HCT116 (cell line): ENCODE results near the gene S1PR3. TPM values are rescaled to one million over a fixed set of nuclear protein-coding genes. Genes with fewer than 3 reads are reported as not detected.

ENCODE experiments used
- ATAC-seq: fragments of 200-7000 bp; cut with Tn5 transposase; 2 replicates; pipeline ENCODE4 v1.9.1; 2020; ENCODE audit warnings: mild to moderate bottlenecking, moderate library complexity
- BruUV-seq: library from RNA; stranded (reverse); fragments of 400-500 nt; replicated peaks from 2 replicates; lab custom pipeline; 2021; lab: Mats Ljungman, UMichigan
- CTCF ChIA-PET: fragments of 300-600 bp; sonication (Branson Sonifier 250); formaldehyde crosslinking; loops from one replicate; lab custom pipeline; 2021; ENCODE audit warnings: antibody characterized with exemption; lab: Charles Lee
- POLR2A ChIA-PET: fragments of 300-600, 350-600 bp; sonication (Branson Sonifier 250); formaldehyde crosslinking; loops from one replicate; lab custom pipeline; 2021; ENCODE audit warnings: antibody characterized with exemption; lab: Charles Lee
- RAD21 ChIA-PET, 2 experiments: fragments of 300-600 bp; sonication (Branson Sonifier 250); formaldehyde crosslinking; loops; one replicate each; lab custom pipeline; 2023; ENCODE audit warnings: low total read pairs in 2 of 2; ENCODE audit not compliant: uncharacterized antibody in 2 of 2, unreplicated experiment in 2 of 2, low non-redundant PET in 1 of 2; lab: Charles Lee
- DNase-seq: peaks from one replicate; pipeline ENCODE4 v3.0.0-alpha.2; 2010; ENCODE audit warnings: low read depth, low spot score
- H2AFZ ChIP-seq: fragments of 200-600 bp; shearing (Covaris generic), sonication (generic); 2 replicates; pipeline ENCODE4 v1.6.1; 2017; ENCODE audit warnings: low read depth, mixed run types, mixed read lengths, antibody characterized with exemption, low read length; ENCODE audit not compliant: poor library complexity, severe bottlenecking
- H3K27ac ChIP-seq: 2 replicates; pipeline ENCODE4 v1.5.1; 2012; ENCODE audit warnings: low read depth, low read length
- H3K27me3 ChIP-seq: fragments of 200-600 bp; sonication (generic); 2 replicates; pipeline ENCODE4 v1.6.1; 2016; ENCODE audit warnings: mixed run types, low read length, mixed read lengths; ENCODE audit not compliant: insufficient read depth
- H3K36me3 ChIP-seq, 2 experiments: fragments of 200-500 bp in 1 of 2; fragments of 200-600 bp in 1 of 2; sonication (Bioruptor generic) in 1 of 2; sonication (generic) in 1 of 2; 2 replicates each; pipeline versions ENCODE4 v1.5.1 to v1.6.1; 2014 to 2016; ENCODE audit warnings: low read length in 2 of 2, inconsistent platforms in 1 of 2, mixed read lengths in 1 of 2, mixed run types in 1 of 2; ENCODE audit not compliant: insufficient read depth in 2 of 2, control insufficient read depth in 1 of 2
- H3K4me1 ChIP-seq, 2 experiments: fragments of 200-600 bp in 1 of 2; sonication (generic) in 1 of 2; 2 replicates each; pipeline versions ENCODE4 v1.5.1 to v1.6.1; 2012 to 2017; ENCODE audit warnings: low read length in 2 of 2, inconsistent platforms in 1 of 2, mild to moderate bottlenecking in 1 of 2, mixed read lengths in 1 of 2, mixed run types in 1 of 2, moderate library complexity in 1 of 2; ENCODE audit not compliant: insufficient read depth in 2 of 2, control insufficient read depth in 1 of 2
- H3K4me2 ChIP-seq: fragments of 200-600 bp; sonication (generic); 2 replicates; pipeline ENCODE4 v1.6.1; 2017; ENCODE audit warnings: mixed run types, low read length, mixed read lengths
- H3K4me3 ChIP-seq, 2 experiments: fragments of 200-600 bp in 1 of 2; sonication (generic) in 1 of 2; replicated peaks in 1 of 2; 2 replicates each; pipeline ENCODE4 v1.5.1; 2011 to 2016; ENCODE audit warnings: low read length in 2 of 2, control low read depth in 1 of 2, low read depth in 1 of 2, mild to moderate bottlenecking in 1 of 2, mixed read lengths in 1 of 2, mixed run types in 1 of 2
- H3K79me2 ChIP-seq: fragments of 200-600 bp; sonication (generic); 2 replicates; pipeline ENCODE4 v1.6.1; 2017; ENCODE audit warnings: mild to moderate bottlenecking, mixed run types, low read length, moderate library complexity, mixed read lengths; ENCODE audit not compliant: insufficient read depth
- H3K9ac ChIP-seq: fragments of 200-600 bp; sonication (generic); 2 replicates; pipeline ENCODE4 v1.6.1; 2016; ENCODE audit warnings: low read length, mixed read lengths
- H3K9me2 ChIP-seq: fragments of 200-600 bp; sonication (generic), shearing (Covaris generic); 2 replicates; pipeline ENCODE4 v1.6.1; 2017; ENCODE audit warnings: mixed run types, mild to moderate bottlenecking, moderate library complexity; ENCODE audit not compliant: insufficient read depth
- H3K9me3 ChIP-seq, 2 experiments: fragments of 200-500 bp in 1 of 2; fragments of 200-600 bp in 1 of 2; sonication (Bioruptor generic) in 1 of 2; sonication (generic) in 1 of 2; 2 replicates each; pipeline ENCODE4 v1.6.1; 2014 to 2017; ENCODE audit warnings: low read length in 2 of 2, mixed read lengths in 2 of 2, inconsistent platforms in 1 of 2, low read depth in 1 of 2, mild to moderate bottlenecking in 1 of 2, mixed run types in 1 of 2, moderate library complexity in 1 of 2; ENCODE audit not compliant: control insufficient read depth in 1 of 2, insufficient read depth in 1 of 2
- H4K20me1 ChIP-seq: fragments of 200-600 bp; sonication (generic), shearing (Covaris generic); 2 replicates; pipeline ENCODE4 v1.6.1; 2017; ENCODE audit warnings: mixed run types, mild to moderate bottlenecking, moderate library complexity; ENCODE audit not compliant: insufficient read depth
- EGR1 ChIP-seq: IDR thresholded peaks from 2 replicates; pipeline ENCODE4 v1.6.1; 2012; ENCODE audit warnings: low read depth
- ELF1 ChIP-seq: IDR thresholded peaks from 2 replicates; pipeline ENCODE4 v1.6.1; 2012; ENCODE audit warnings: low read depth, borderline replicate concordance
- EZH2phosphoT487 ChIP-seq: fragments of 200-600 bp; IDR thresholded peaks from 2 replicates; pipeline ENCODE4 v1.6.1; 2018; ENCODE audit warnings: antibody characterized with exemption, borderline replicate concordance
- FOSL1 ChIP-seq: IDR thresholded peaks from 2 replicates; pipeline ENCODE4 v1.6.1; 2012; ENCODE audit warnings: low read depth
- JUND ChIP-seq: IDR thresholded peaks from 2 replicates; pipeline ENCODE4 v1.6.1; 2012
- MAX ChIP-seq: IDR thresholded peaks from 2 replicates; pipeline ENCODE4 v1.6.1; 2012
- POLR2AphosphoS5 ChIP-seq: IDR thresholded peaks from 2 replicates; pipeline ENCODE4 v1.6.1; 2011; ENCODE audit warnings: mild to moderate bottlenecking, low read depth, low read length, moderate library complexity
- SIN3A ChIP-seq: IDR thresholded peaks from 2 replicates; pipeline ENCODE4 v1.6.1; 2012; ENCODE audit warnings: low read depth
- SP1 ChIP-seq: IDR thresholded peaks from 2 replicates; pipeline ENCODE4 v1.6.1; 2012; ENCODE audit warnings: low read depth
- TCF7L2 ChIP-seq: IDR thresholded peaks from 2 replicates; pipeline ENCODE4 v1.7.0; 2011; ENCODE audit warnings: borderline replicate concordance, inconsistent platforms; ENCODE audit not compliant: insufficient read depth, insufficient read length; ENCODE audit errors: extremely low read depth
- YY1 ChIP-seq: IDR thresholded peaks from 2 replicates; pipeline ENCODE4 v1.6.1; 2011; ENCODE audit warnings: low read length, low read depth, moderate library complexity, mild to moderate bottlenecking; ENCODE audit not compliant: insufficient replicate concordance; ENCODE audit errors: extremely low read depth
- ZBTB33 ChIP-seq: IDR thresholded peaks from 2 replicates; pipeline ENCODE4 v1.6.1; 2011; ENCODE audit warnings: mild to moderate bottlenecking, low read length, moderate library complexity; ENCODE audit not compliant: insufficient replicate concordance; ENCODE audit errors: extremely low read depth
- ZFX ChIP-seq: fragments of 450-650 bp; IDR thresholded peaks from 2 replicates; pipeline ENCODE4 v1.6.1; 2017
- ZNF274 ChIP-seq: fragments of 200-500 bp; sonication (Bioruptor generic); IDR thresholded peaks from 2 replicates; pipeline ENCODE4 v1.6.1; 2014; ENCODE audit warnings: mild to moderate bottlenecking, low read depth, low read length, inconsistent platforms
- intact Hi-C: fragments of 100-400 bp; cut with micrococcal nuclease; formaldehyde crosslinking; loops from 2 replicates; pipeline ENCODE4 v1.10.0; 2022
- total RNA-seq: library from RNA; stranded (reverse); gene quantifications from one replicate; pipeline ENCODE4 v1.2.1, GENCODE V29; 2021; ENCODE audit not compliant: unreplicated experiment
- TF ChIP-seq, protein P1 (sequence below): IDR thresholded peaks from 2 replicates; pipeline ENCODE4 v1.6.1; 2012; ENCODE audit warnings: low read depth

The S1PR3 gene
- total RNA-seq, 1 experiment from 2014 or later: 0.07 TPM

- Histone ChIP-seq H3K4me1 (peaks cover 0 to 8% of the 10 kb centered on the region in 2 experiments; a peak in 1 of 4 replicates), H3K27me3 (peaks cover 2% of the 10 kb centered on the region; the same call in 1 of the 2 replicates), H3K4me2 (no peak overlapping the region), H3K9ac (no peak overlapping the region), H2AFZ (no peak overlapping the region), H3K9me3 (no peaks in the 10 kb centered on the region), H3K36me3 (no peaks in the 10 kb centered on the region), H3K27ac (no peak overlapping the region), H3K79me2 (no peaks in the 10 kb centered on the region), H3K9me2 (no peaks in the 10 kb centered on the region), H3K4me3 (no peak overlapping the region), H4K20me1 (no peaks in the 10 kb centered on the region)
- ATAC-seq: no peak
- BruUV-seq: no TSS peak
- intact Hi-C loops: no loop called here
- ChIA-PET RAD21 (no interaction called here), POLR2A (no interaction called here), CTCF (no interaction called here)
- DNase-seq: no peak
- TF ChIP-seq POLR2AphosphoS5 (no peak), ELF1 (no peak), MAX (no peak), TCF7L2 (no peak), ZBTB33 (no peak), ZNF274 (no peak), SP1 (no peak), EGR1 (no peak), JUND (no peak), SIN3A (no peak), YY1 (no peak), FOSL1 (no peak), ZFX (no peak), EZH2phosphoT487 (no peak)
- TF ChIP-seq, protein P1, sequence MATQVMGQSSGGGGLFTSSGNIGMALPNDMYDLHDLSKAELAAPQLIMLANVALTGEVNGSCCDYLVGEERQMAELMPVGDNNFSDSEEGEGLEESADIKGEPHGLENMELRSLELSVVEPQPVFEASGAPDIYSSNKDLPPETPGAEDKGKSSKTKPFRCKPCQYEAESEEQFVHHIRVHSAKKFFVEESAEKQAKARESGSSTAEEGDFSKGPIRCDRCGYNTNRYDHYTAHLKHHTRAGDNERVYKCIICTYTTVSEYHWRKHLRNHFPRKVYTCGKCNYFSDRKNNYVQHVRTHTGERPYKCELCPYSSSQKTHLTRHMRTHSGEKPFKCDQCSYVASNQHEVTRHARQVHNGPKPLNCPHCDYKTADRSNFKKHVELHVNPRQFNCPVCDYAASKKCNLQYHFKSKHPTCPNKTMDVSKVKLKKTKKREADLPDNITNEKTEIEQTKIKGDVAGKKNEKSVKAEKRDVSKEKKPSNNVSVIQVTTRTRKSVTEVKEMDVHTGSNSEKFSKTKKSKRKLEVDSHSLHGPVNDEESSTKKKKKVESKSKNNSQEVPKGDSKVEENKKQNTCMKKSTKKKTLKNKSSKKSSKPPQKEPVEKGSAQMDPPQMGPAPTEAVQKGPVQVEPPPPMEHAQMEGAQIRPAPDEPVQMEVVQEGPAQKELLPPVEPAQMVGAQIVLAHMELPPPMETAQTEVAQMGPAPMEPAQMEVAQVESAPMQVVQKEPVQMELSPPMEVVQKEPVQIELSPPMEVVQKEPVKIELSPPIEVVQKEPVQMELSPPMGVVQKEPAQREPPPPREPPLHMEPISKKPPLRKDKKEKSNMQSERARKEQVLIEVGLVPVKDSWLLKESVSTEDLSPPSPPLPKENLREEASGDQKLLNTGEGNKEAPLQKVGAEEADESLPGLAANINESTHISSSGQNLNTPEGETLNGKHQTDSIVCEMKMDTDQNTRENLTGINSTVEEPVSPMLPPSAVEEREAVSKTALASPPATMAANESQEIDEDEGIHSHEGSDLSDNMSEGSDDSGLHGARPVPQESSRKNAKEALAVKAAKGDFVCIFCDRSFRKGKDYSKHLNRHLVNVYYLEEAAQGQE: no peak
Measured at GRCh38 chr9:88998503-88998902, 7.2 kb downstream of the S1PR3 start.
